Stimulated activated effector memory CD8-positive, alpha-beta T cell treated with anti-CD3 and anti-CD28 coated beads, Interleukin-12 subunit alpha, Interleukin-12 subunit beta, amount 100 ng/mL, for 72 hours (primary cell): ENCODE data around the gene OLFM3.

Experiments used
- ATAC-seq: fragments of 150-1000 bp; cut with Tn5 transposase; 2 replicates; pipeline ENCODE4 v1.10.0; 2021
- DNase-seq, 2 donors: peaks; one replicate each; pipeline ENCODE4 v3.0.0; 2021 to 2022; ENCODE audit warnings: low spot score in 2 of 2
- H3K27ac Mint-ChIP-seq: one replicate; pipeline ENCODE4 v1.8.0; 2022; ENCODE audit warnings: mild to moderate bottlenecking, mixed read lengths
- H3K36me3 Mint-ChIP-seq: one replicate; pipeline ENCODE4 v1.8.0; 2022; ENCODE audit warnings: mild to moderate bottlenecking, mixed read lengths
- H3K4me1 Mint-ChIP-seq: one replicate; pipeline ENCODE4 v1.8.0; 2022; ENCODE audit warnings: mixed read lengths
- H3K4me3 Mint-ChIP-seq: one replicate; pipeline ENCODE4 v1.8.0; 2022; ENCODE audit warnings: mild to moderate bottlenecking, mixed read lengths
- H3K9me3 Mint-ChIP-seq: one replicate; pipeline ENCODE4 v1.8.0; 2022; ENCODE audit warnings: mixed read lengths

Gene OLFM3

DNA sequence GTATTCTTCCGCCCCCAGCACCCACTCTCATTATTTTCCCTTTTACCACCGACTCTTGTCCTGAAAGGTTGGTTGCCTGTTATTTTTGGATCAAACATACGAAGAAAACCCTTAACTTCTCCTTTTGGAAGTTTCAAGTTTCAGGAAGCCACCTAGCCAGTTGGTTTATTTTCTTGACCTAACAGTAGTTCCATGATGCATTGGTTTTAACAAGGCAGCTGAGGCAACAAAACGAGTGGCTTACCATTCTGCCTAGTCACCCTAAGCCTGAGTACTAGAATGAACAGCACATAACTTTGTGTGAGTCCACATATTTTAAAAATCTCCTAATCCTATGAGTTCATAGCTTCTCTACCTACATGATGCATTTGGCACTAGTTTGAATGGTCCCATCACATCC lies 28.9 kb downstream of the OLFM3 start:
- ATAC-seq (no peak), DNase-seq (no peak)
- no peak overlapping the region for H3K27ac Mint-ChIP-seq
- H3K4me1 Mint-ChIP-seq = no peaks in the 10 kb centered on the region
- no peak overlapping the region for H3K4me3 Mint-ChIP-seq
- peaks cover 6% of the 10 kb centered on the region for H3K9me3 Mint-ChIP-seq
- no peaks in the 10 kb centered on the region for H3K36me3 Mint-ChIP-seq

DNA sequence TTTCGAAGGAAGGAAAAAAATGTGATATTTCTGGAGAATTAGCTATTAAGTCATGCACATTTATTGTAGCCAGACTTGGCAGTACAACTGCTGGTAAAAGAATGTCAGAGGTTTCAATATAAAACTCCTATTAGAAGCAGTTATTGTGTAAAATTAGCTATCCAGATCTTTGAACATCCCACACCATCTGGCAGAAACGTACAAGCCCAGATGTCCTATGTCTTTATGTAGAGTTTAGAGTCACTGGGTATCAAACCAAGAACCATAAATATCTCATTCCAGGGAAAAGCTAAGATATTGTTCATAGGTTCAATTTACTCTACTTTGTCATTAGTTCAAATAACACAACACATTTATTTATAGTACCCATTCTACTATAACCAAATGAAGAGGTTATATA lies 31.4 kb downstream of the OLFM3 start:
- Mint-ChIP-seq H3K4me3 (no peak overlapping the region), H3K9me3 (peaks cover 3% of the 10 kb centered on the region), H3K4me1 (no peaks in the 10 kb centered on the region), H3K36me3 (no peaks in the 10 kb centered on the region), H3K27ac (no peak overlapping the region)
- no peak for ATAC-seq
- DNase-seq = no peak

DNA sequence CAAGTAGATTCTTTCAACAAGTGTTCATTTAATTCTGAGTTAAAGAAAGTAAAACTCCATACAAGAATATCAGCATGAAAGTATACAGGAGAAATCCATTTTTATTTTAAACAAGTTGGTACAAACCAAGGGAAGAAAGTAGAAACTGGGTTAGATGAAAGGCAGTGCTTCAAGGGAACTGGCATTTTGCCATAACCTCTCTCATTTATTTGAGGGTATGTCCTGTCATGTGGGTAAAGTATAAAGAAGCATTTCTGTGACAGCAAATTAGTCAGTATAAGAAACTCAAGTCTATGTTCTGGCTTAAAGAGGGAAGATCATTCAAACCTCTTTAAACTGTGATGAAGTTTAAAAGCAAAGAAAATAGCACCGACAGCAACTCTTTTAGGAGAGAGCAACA lies 32.0 kb downstream of the OLFM3 start:
- Mint-ChIP-seq H3K9me3 (peaks cover 3% of the 10 kb centered on the region), H3K4me3 (no peak overlapping the region), H3K4me1 (no peaks in the 10 kb centered on the region), H3K27ac (no peak overlapping the region), H3K36me3 (no peaks in the 10 kb centered on the region)
- no peak for ATAC-seq
- no peak for DNase-seq

DNA sequence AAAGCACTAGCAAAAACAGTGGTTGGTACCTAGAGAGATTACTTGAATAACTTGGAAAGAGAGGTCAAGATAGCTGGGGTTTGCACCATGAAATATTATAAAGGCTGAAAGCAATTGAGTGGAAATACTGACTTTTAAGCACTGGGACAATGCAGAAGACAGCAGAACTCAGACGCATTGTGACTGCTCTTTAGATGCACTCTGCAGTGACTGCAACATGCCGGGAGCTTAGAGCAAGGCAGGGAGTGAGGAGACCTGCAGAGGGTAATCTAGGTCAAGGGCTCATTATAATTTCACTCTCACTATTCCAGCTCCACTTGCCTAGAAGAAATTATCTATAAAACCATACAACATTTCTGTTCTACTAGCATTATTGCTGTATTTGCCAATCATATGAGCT lies 36.6 kb downstream of the OLFM3 start:
- Mint-ChIP-seq H3K36me3 (no peaks in the 10 kb centered on the region), H3K4me1 (no peaks in the 10 kb centered on the region), H3K4me3 (no peak overlapping the region), H3K9me3 (peaks cover 5% of the 10 kb centered on the region), H3K27ac (no peak overlapping the region)
- ATAC-seq = no peak
- DNase-seq = no peak

DNA sequence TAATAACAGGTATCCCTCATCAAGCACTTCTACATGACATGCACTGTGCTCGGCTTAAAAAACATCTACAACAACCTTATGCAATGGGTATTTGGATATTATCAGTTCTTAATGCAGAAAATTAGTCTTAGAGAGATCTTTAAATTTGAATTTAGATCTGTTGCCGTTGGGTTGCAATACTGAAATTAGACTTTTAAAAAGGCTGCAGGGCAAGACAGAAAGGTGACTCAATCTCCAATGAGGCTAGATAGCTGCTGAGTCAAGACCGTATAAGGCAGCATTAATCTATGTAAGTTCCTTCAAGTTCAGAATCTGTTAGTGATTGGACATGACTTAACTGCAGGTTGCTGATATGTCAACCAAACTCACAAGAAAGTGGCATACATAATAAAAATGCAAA lies 37.3 kb downstream of the OLFM3 start:
- no peak for ATAC-seq
- no peaks in the 10 kb centered on the region for H3K36me3 Mint-ChIP-seq

DNA sequence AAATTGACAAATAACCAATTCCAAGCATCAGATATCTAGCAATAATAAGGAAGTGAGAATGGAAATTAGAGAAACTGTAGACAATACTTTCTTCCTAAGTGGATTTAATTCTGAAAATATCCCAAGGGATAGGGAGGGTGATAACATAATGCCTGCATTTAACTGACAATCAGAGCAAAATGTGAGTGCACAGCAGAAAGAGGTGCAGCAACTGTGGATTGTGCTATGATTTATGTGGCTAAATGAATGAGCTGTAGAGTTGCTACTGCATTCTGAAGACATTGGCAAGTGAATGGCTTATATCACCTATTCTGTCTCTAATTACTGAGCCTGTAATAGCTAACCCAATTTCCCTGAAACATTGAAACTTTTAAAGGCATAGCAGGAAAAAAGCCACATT lies 39.0 kb downstream of the OLFM3 start:
- DNase-seq (no peak), ATAC-seq (no peak)
- Mint-ChIP-seq H3K27ac (no peak overlapping the region), H3K36me3 (no peaks in the 10 kb centered on the region), H3K4me3 (no peak overlapping the region), H3K9me3 (peaks cover 2% of the 10 kb centered on the region), H3K4me1 (no peaks in the 10 kb centered on the region)

More for the DNA sequence above, 37.3 kb downstream of the OLFM3 start:
- no peak overlapping the region for H3K4me3 Mint-ChIP-seq
- H3K4me1 Mint-ChIP-seq = no peaks in the 10 kb centered on the region
- DNase-seq = no peak
- H3K27ac Mint-ChIP-seq = no peak overlapping the region
- H3K9me3 Mint-ChIP-seq = peaks cover 5% of the 10 kb centered on the region

DNA sequence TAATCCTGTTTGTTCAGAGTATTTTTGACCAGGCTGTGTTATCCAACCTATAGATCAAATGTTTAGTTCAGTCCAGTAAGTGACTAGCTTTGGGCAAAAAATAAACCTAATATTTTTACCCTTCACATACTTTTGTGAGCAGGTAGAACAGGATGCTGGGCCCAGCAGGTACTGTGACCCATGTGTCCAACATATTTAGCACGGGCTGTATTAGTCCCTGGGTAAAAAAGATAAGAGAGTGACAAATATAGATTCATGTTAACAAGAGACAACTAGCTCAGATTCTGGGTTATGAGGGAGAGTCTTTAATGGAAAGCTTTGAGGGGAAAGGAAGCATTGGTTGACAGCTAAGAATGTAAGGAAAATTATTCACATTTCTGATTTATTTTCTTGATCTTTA lies 43.1 kb downstream of the OLFM3 start:
- DNase-seq (no peak), ATAC-seq (no peak)
- no peaks in the 10 kb centered on the region for H3K4me1 Mint-ChIP-seq
- peaks cover 2% of the 10 kb centered on the region for H3K9me3 Mint-ChIP-seq
- no peak overlapping the region for H3K4me3 Mint-ChIP-seq
- H3K27ac Mint-ChIP-seq = no peak overlapping the region
- no peaks in the 10 kb centered on the region for H3K36me3 Mint-ChIP-seq

DNA sequence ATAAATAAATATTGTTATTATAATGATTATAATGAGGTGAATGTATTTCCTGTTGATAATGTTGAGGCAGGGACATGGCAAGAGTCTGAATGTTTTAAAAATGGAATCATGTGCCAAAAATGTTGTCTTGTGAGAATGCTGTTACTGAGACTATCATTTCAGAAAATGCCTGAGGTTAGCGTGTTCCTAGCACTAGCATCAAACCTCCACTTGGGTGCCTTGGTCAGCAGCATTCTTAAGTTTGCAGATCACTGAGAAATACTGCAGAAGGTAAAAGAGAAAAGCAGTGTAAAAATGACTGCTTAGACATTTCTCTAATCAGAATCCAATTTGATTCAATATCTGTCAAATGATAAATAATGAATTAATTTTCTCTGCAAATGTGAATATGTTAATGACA lies 50.8 kb downstream of the OLFM3 start:
- no peak overlapping the region for H3K4me3 Mint-ChIP-seq
- ATAC-seq (no peak), DNase-seq (no peak)
- no peaks in the 10 kb centered on the region for H3K9me3 Mint-ChIP-seq
- no peak overlapping the region for H3K27ac Mint-ChIP-seq
- no peaks in the 10 kb centered on the region for H3K36me3 Mint-ChIP-seq
- no peaks in the 10 kb centered on the region for H3K4me1 Mint-ChIP-seq

DNA sequence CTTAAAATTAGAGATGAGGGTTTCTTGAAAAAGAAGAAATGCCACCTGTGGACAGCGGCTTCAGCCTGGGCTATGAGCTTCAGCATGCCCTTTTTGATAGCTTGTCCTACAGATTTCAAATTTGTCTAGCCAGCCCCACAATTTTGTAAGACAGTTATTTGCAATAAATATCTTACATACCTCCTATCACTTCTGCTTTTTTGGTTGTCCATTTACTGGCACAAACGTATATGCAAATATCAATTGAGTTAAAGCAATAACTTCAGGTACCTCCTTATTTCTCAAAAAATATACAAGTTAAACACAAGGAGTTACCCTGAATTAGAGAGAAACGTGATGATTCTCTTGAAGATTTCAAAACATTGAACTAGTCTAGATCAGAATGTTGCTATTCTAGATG lies 53.5 kb downstream of the OLFM3 start:
- ATAC-seq (no peak), DNase-seq (no peak)
- Mint-ChIP-seq H3K36me3 (no peaks in the 10 kb centered on the region), H3K4me3 (no peak overlapping the region), H3K9me3 (peaks cover 1% of the 10 kb centered on the region), H3K27ac (no peak overlapping the region), H3K4me1 (no peaks in the 10 kb centered on the region)

DNA sequence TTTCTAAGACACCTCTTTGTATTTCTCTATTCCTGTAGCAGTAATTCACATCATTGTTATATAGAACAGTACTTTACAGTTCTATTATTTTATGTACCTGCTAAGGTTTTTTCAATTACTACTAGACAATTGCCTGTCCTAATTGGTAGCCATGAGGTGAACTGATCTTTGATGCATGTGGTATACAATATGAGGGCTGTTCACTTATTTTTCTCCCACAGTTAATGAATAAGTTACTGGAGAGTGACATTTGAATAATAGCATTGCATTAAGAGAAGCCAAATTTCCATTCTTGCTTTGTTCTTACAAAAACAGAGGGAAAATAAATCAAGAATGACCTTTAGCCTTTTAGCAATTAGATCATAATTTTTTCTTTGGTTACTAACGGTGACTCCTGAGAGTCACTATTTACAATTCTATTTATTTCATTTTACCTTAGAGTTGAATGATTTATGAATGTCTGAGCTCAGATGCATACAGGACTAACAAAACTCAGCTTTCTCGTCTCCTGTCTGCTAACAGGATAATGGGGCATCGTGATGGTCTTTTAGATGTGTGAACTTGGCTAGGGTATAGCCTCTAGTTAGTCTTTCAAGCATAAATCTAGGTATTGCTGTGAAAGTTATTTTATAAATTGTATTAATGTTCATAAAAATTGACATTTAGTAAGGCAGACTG lies 54.1 kb downstream of the OLFM3 start:
- no peak overlapping the region for H3K4me3 Mint-ChIP-seq
- no peak for DNase-seq
- no peak overlapping the region for H3K27ac Mint-ChIP-seq
- no peaks in the 10 kb centered on the region for H3K36me3 Mint-ChIP-seq
- H3K4me1 Mint-ChIP-seq = no peaks in the 10 kb centered on the region
- ATAC-seq = no peak
- peaks cover 2% of the 10 kb centered on the region for H3K9me3 Mint-ChIP-seq

DNA sequence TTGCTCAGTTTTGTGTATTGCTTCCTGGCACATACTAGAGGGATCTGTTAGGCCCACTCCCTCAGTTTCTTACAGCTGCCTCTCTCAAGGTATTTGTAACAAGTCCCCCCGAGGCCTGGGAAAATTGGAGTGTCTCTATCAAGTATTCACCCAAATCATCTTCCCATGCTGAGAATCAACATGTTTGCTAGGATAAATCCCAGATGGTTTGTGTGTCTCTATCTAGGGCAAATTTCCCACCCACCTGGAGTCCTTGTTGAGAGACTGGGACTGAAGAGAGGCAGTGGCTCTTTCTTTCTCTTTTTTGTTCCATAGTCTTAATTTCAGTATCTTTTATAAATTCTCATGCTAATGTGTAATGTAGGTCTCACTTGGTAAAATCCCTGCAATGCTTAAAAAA lies 58.0 kb downstream of the OLFM3 start:
- Mint-ChIP-seq H3K27ac (no peak overlapping the region), H3K4me3 (no peak overlapping the region), H3K36me3 (no peaks in the 10 kb centered on the region), H3K4me1 (no peaks in the 10 kb centered on the region), H3K9me3 (peaks cover 2% of the 10 kb centered on the region)
- ATAC-seq = no peak
- DNase-seq = no peak

DNA sequence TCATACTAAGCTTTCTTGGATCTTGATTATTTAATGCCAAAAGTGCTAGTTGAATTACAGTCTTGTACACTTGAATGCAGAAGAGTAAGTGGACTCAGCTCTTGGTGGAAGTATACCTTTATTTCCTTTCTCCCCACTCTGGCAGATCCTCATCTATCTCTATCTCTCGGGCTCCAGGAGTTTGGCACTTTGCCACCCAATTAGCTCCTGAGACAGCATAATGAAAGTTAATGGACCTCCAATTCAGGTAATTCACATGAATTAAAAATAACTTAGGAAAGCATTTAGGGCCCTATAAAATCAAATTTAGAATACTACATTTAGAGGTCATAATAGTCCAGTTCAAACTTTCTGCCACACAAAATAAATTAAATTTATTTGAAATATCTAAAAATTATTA lies 67.4 kb downstream of the OLFM3 start:
- Mint-ChIP-seq H3K36me3 (no peaks in the 10 kb centered on the region), H3K27ac (no peak overlapping the region), H3K4me3 (no peak overlapping the region), H3K4me1 (no peaks in the 10 kb centered on the region), H3K9me3 (peaks cover 4% of the 10 kb centered on the region)
- ATAC-seq = no peak
- DNase-seq = no peak

DNA sequence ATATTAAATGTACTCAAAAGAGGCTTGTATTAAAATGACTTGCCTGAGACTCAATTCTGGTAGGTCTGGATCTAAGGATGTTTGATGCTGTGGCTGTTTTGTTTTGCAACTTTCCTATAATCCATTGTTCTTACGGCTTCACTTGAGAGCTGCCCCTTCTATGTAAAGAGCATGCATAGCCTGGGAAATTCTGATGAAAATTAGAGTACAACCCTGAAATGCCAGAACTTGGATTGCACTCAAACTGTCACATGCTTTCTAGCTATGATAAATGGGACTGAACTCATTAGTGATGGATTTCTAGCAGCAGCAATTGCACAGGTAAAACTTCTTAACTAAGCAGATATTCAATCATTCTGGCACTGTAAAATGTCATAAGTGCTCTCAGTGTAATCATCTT lies 67.9 kb downstream of the OLFM3 start:
- Mint-ChIP-seq H3K36me3 (no peaks in the 10 kb centered on the region), H3K9me3 (peaks cover 4% of the 10 kb centered on the region), H3K27ac (no peak overlapping the region), H3K4me1 (no peaks in the 10 kb centered on the region), H3K4me3 (no peak overlapping the region)
- no peak for ATAC-seq
- DNase-seq = no peak

DNA sequence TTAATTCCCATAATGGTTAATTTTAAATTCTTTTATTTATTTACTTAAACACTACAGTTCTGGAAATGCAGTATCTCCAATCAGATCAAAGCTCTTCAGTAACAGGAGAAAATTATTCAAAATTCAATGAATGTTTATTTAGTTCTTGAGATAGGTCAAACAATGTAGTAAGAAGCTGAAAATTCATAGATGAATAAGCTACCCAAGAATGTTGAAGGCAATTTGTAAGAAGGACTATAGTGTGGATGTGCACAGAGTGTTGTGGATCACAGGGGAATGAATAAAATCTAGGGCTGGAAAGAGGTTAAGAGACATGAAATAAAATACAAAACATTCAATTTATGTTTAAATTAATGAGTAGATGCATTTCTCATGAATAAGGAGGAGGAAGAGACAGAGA lies 72.0 kb downstream of the OLFM3 start:
- ATAC-seq = no peak
- no peak overlapping the region for H3K27ac Mint-ChIP-seq
- H3K4me1 Mint-ChIP-seq = no peaks in the 10 kb centered on the region
- no peaks in the 10 kb centered on the region for H3K36me3 Mint-ChIP-seq
- H3K4me3 Mint-ChIP-seq = no peak overlapping the region
- H3K9me3 Mint-ChIP-seq = no peaks in the 10 kb centered on the region
- DNase-seq = no peak

DNA sequence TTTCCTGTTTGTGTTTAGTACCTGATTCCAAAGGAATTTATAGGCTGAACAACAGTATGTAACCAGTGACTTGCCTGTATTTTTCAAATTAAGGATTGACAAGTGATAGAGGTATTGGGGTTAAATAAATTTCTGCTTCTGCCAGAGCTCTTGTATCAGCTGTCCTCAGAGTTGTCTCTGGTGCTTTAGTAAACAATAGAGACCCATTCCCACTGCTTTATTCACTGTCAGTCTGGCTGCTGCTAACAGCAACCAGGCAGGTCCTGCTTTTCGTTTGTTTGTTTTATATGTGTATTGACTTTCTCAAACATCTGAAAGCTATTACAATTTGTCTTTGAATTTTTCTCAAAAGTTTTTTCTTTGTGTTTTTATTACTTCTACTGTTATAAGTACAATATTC lies 76.1 kb downstream of the OLFM3 start:
- Mint-ChIP-seq H3K4me3 (no peak overlapping the region), H3K36me3 (no peaks in the 10 kb centered on the region), H3K4me1 (no peaks in the 10 kb centered on the region), H3K27ac (no peak overlapping the region), H3K9me3 (no peaks in the 10 kb centered on the region)
- ATAC-seq = no peak
- no peak for DNase-seq

DNA sequence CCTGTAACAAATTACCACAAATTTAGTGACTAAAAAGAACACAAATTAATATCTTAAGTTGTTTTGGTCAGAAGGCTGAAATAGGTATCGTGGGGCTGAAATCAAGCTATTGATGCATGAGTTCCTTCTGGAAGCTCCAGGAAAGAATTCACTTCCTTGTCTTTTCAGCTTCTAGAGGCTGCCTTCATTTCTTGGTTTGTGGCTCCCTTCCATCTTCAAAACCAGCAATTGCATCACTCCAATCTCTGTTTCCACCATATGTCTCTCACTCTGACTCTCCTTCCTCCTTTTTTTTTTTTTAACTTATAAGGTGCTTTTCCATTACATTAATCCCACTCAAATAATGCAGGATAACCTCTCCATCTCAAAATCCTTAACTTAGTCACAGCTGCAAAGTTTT lies 78.4 kb downstream of the OLFM3 start:
- H3K4me3 Mint-ChIP-seq = no peak overlapping the region
- no peaks in the 10 kb centered on the region for H3K4me1 Mint-ChIP-seq
- H3K9me3 Mint-ChIP-seq = no peaks in the 10 kb centered on the region
- no peak for DNase-seq
- no peaks in the 10 kb centered on the region for H3K36me3 Mint-ChIP-seq
- no peak overlapping the region for H3K27ac Mint-ChIP-seq
- no peak for ATAC-seq

DNA sequence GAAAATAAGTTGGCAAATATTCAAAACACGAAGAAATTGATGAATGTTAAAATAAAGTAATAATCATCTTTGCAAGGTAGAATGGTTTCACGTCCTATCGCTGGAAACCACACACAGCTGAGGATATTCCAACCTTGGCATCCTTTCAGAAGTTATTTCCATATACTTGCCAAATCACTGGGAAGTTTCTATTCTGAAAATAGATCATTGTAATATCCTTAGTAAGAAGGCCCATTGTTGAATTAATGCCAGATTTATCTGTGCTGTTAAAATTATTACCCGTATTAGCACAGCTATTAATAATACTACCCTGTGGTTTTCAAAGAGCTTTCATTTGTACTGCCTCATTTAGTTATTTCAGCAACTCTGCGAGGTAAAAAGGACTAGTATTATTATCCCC lies 81.1 kb downstream of the OLFM3 start:
- H3K9me3 Mint-ChIP-seq = peaks cover 2% of the 10 kb centered on the region
- DNase-seq (no peak), ATAC-seq (no peak)
- H3K4me1 Mint-ChIP-seq = no peaks in the 10 kb centered on the region
- H3K4me3 Mint-ChIP-seq = no peak overlapping the region
- no peaks in the 10 kb centered on the region for H3K36me3 Mint-ChIP-seq
- no peak overlapping the region for H3K27ac Mint-ChIP-seq
